Fibroblast of lung (primary cell): ENCODE data around the gene PGK2.

Experiments used
- CTCF ChIP-seq, 2 donors: IDR thresholded peaks in 1 of 2; conservative IDR thresholded peaks in 1 of 2; 1 replicate in 1 of 2; 2 replicates in 1 of 2; pipeline ENCODE4 v1.5.1; 2011 to 2012; ENCODE audit warnings: low read length in 2 of 2, control low read depth in 1 of 2, inconsistent platforms in 1 of 2, low read depth in 1 of 2, mild to moderate bottlenecking in 1 of 2
- EZH2 ChIP-seq: IDR thresholded peaks from 2 replicates; pipeline ENCODE4 v1.5.1; 2012; ENCODE audit warnings: low read length, control low read depth, mild to moderate bottlenecking; ENCODE audit errors: missing control alignments

GRCh38 chr6:49764571-49765236 is 22.4 kb downstream of the PGK2 start:
- TF ChIP-seq CTCF (conservative IDR thresholded peaks at IDR 0.05 in 1 of 2, IDR thresholded peaks at IDR 0.05 in 1 of 2; ENCODE audit: low read depth in 1 of 2, low read length in 2 of 2) (no peak), EZH2 (no peak)
